Fibroblast of villous mesenchyme (primary cell): ENCODE data around the gene ASAP2. TPM values are rescaled to one million over a fixed set of nuclear protein-coding genes. Genes with fewer than 3 reads are reported as not detected.
A peak's percentile ranks its signal among the peaks of the same experiment; 100 is the strongest.

Experiments
- DNase-seq: peaks from one replicate; pipeline ENCODE4 v3.0.0-alpha.2; 2010; ENCODE audit warnings: low read depth
- H3K4me3 ChIP-seq: 2 replicates; pipeline ENCODE4 v1.5.1; 2011; ENCODE audit warnings: low read depth, mild to moderate bottlenecking, low read length
- total RNA-seq: library from RNA; depleted of rRNA; stranded (reverse); fragments of >200 nt; gene quantifications from 2 replicates; pipeline ENCODE4 v1.2.3, GENCODE V29; 2012
- TF ChIP-seq, protein P1 (sequence below): IDR thresholded peaks from 2 replicates; pipeline ENCODE4 v1.5.1; 2012; ENCODE audit warnings: low read depth, mild to moderate bottlenecking, low read length; ENCODE audit not compliant: insufficient read depth

ASAP2 gene
- total RNA-seq, 1 donor, result 66.5 TPM

DNA sequence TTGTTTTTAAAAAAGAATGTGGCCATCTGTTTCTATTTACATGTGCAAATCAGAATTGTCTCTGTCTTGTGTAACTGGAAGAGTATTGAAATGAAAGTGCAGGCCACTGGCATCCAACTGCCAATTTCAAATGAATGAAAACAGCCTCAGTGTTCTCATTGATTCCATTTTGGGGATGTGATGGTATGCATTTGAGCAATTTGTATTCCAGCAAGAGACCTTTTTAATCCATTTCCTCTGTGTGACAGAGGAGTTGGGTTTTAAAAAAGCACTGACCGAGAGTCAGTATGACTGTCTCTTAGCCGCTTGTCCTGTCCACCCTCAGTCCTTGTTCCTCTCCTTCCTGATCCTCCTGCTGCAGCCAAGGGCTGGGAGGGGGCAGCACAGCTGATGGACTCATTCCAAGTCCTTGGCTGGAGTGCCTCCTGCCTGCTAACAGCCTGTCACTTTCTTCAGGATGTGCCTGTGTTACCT, 50.0 kb downstream of the ASAP2 start:
- no peak overlapping the region for H3K4me3 ChIP-seq
- TF ChIP-seq, protein P1, sequence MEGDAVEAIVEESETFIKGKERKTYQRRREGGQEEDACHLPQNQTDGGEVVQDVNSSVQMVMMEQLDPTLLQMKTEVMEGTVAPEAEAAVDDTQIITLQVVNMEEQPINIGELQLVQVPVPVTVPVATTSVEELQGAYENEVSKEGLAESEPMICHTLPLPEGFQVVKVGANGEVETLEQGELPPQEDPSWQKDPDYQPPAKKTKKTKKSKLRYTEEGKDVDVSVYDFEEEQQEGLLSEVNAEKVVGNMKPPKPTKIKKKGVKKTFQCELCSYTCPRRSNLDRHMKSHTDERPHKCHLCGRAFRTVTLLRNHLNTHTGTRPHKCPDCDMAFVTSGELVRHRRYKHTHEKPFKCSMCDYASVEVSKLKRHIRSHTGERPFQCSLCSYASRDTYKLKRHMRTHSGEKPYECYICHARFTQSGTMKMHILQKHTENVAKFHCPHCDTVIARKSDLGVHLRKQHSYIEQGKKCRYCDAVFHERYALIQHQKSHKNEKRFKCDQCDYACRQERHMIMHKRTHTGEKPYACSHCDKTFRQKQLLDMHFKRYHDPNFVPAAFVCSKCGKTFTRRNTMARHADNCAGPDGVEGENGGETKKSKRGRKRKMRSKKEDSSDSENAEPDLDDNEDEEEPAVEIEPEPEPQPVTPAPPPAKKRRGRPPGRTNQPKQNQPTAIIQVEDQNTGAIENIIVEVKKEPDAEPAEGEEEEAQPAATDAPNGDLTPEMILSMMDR, result no peak
- no peak for DNase-seq

DNA sequence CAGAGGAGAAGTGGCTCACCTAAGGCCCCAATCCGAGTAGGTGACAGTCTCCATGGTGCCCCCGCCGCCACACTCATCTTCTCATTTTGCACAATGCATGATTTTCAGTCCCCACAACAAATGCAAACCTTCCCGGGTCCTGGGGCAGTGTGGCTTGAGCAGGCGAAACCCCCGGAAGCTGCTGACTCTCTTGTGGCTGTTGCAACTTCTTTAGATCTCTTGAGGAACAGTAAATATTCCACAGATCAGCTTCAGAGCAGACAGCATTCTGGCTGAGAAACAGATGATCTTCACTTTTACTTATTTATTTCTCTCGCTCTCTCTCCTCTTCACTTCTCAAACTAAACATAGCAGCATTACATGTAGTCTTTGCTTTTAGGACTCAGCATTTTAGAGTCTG, 51.9 kb downstream of the ASAP2 start:
- DNase-seq, result peak; percentile 75
- no peak overlapping the region for H3K4me3 ChIP-seq
- TF ChIP-seq, protein P1, result no peak

DNA sequence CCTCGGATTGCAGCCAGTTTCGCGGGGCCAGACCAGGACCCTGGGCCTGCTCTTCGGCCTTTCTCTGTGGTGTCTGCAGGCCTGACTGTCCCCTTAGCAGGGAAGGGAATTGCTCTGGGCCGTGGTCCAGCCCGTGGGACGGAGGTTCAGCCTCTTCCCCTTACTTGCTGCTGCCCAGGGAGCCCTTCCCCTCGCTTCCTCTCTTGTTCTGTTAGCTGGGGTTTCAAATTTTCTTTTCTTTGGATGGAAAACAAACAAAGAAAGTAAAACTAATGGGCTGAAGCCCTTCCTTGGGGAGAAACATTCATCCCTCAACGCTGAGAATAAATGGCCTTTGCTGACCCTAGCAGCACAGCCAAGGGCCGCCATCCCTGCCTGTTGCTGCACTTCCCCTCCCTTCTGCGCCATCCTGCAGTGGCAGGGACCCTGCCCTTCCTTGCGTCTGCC, 52.4 kb downstream of the ASAP2 start:
- TF ChIP-seq, protein P1, result no peak
- no peak overlapping the region for H3K4me3 ChIP-seq
- no peak for DNase-seq

DNA sequence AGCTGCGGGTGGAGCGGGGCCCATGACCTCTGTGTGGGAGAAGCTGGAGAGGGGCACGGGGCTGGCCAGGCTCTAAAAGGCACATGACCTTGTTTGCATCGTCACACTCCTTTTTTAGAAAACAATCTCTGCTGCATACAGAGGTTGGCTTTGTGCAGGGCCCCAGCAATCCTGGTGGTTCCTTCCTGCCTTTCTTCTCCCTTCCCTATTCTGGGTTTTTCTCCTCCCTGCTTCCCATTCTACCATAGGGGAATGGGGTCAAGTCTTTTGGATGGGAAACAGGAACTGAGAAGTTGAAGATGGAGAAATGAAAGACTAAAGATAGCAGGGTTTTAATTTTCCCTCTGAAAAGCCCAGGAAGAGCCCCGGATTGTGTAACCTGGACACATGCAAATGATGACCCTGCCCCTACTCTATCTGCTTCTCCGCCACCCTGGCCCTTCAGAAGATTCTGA, 53.9 kb downstream of the ASAP2 start:
- no peak overlapping the region for H3K4me3 ChIP-seq
- TF ChIP-seq, protein P1, result no peak
- no peak for DNase-seq

DNA sequence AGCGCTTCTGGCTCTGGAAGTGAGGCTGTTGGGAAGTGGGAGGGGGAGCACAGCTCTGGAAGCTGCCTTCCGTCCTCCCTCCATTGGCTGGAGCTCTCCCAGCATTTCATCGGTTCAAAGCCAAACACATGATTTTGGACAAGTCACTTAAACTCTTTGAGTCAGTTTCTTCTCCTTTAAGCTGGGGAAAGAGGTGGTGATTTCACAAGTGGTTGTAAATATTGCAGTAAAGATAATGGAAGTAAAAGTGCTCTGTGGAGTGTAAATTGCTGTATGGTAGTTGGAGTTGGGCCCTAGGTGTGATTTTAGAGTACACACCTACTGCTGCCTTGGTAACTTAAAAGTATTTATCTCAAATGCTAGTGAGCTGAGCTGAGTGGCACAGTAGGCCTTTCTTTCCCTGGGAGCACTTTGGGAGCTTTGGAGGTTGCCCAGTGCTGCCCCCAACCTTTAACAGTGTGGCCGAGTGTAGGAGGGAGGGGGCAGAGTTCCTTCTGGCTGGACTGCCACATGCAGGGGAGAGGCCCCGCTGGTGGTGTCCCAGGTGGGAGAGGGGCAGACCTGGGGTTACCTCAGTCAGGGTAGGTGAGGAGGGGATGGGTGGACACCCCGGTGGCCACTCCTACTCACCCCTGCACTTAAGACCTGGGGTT, 54.7 kb downstream of the ASAP2 start:
- peak; percentile 93 for DNase-seq
- TF ChIP-seq, protein P1, result peak; percentile 11
- H3K4me3 ChIP-seq, result no peak overlapping the region

DNA sequence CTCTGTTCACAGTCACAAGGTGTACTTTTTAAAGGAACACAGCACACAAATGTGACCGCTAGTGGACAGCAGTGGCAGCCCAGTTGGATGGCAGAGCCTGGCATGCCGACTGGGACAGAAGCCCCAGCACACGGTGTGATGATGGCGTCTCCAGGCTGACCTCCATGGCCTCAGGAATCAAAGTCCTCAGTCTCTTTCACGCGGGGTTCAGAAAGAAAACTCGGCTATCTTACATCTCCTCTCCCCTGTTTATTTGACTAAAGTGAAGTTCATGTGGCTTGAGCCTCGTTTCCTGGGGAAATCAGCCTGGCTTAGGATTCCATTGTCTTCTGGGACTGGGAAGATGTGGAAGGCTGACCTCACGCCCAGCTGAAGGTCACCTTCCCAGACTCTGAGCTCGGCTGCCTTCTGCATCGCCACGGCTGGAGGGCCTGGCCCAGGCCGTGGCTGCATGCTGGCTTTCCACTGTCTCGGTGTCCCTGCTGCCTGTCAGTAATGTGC, 56.1 kb downstream of the ASAP2 start:
- H3K4me3 ChIP-seq, result no peak overlapping the region
- TF ChIP-seq, protein P1, result no peak
- peak; percentile 61 for DNase-seq
